Activated CD8-positive, alpha-beta T cell treated with anti-CD3 and anti-CD28 coated beads for 36 hours (primary cell): Measurements from ENCODE around the gene FAM83F. TPM values are rescaled to one million over a fixed set of nuclear protein-coding genes. Genes with fewer than 3 reads are reported as not detected.

Source experiments
- ATAC-seq: fragments of 200-7000 bp; cut with Tn5 transposase; one replicate; pipeline ENCODE4 v1.10.0; 2021; ENCODE audit warnings: mild to moderate bottlenecking, moderate library complexity
- CTCF ChIA-PET: fragments of 350-600 bp; sonication (Branson Sonifier 250); formaldehyde crosslinking; loops from one replicate; lab custom pipeline; 2021; ENCODE audit warnings: antibody characterized with exemption; lab: Charles Lee
- POLR2A ChIA-PET: fragments of 350-600 bp; sonication (Branson Sonifier 250); formaldehyde crosslinking; loops from one replicate; lab custom pipeline; 2021; ENCODE audit warnings: antibody characterized with exemption; lab: Charles Lee
- DNase-seq: peaks from one replicate; pipeline ENCODE4 v3.0.0-alpha.2; 2020
- H3K27ac Mint-ChIP-seq: one replicate; pipeline ENCODE4 v1.8.0; 2021; ENCODE audit warnings: mild to moderate bottlenecking, mixed read lengths
- H3K27me3 Mint-ChIP-seq: one replicate; pipeline ENCODE4 v1.8.0; 2021; ENCODE audit warnings: mixed read lengths
- H3K36me3 Mint-ChIP-seq: one replicate; pipeline ENCODE4 v1.8.0; 2021; ENCODE audit warnings: low read depth, mixed read lengths
- H3K4me1 Mint-ChIP-seq: one replicate; pipeline ENCODE4 v1.8.0; 2021; ENCODE audit warnings: low read depth, mixed read lengths
- H3K4me3 Mint-ChIP-seq: one replicate; pipeline ENCODE4 v1.8.0; 2021; ENCODE audit warnings: mild to moderate bottlenecking, moderate library complexity, mixed read lengths
- H3K9me3 Mint-ChIP-seq: one replicate; pipeline ENCODE4 v1.8.0; 2021; ENCODE audit warnings: mixed read lengths
- intact Hi-C: fragments of 100-400 bp; cut with micrococcal nuclease; formaldehyde crosslinking; loops from one replicate; pipeline ENCODE4 v1.10.0; 2022
- total RNA-seq, 2 experiments: library from RNA; stranded (reverse); gene quantifications; one replicate each; pipeline ENCODE4 v1.2.3, GENCODE V29; 2021
- TF ChIP-seq, protein P1 (sequence below): fragments of 200-600 bp; IDR thresholded peaks from one replicate; pipeline ENCODE4 v1.8.0; 2022; ENCODE audit warnings: antibody characterized with exemption, mild to moderate bottlenecking

The FAM83F gene
- total RNA-seq, 2 experiments from 2014 or later: 1.5 to 2.0 TPM

DNA sequence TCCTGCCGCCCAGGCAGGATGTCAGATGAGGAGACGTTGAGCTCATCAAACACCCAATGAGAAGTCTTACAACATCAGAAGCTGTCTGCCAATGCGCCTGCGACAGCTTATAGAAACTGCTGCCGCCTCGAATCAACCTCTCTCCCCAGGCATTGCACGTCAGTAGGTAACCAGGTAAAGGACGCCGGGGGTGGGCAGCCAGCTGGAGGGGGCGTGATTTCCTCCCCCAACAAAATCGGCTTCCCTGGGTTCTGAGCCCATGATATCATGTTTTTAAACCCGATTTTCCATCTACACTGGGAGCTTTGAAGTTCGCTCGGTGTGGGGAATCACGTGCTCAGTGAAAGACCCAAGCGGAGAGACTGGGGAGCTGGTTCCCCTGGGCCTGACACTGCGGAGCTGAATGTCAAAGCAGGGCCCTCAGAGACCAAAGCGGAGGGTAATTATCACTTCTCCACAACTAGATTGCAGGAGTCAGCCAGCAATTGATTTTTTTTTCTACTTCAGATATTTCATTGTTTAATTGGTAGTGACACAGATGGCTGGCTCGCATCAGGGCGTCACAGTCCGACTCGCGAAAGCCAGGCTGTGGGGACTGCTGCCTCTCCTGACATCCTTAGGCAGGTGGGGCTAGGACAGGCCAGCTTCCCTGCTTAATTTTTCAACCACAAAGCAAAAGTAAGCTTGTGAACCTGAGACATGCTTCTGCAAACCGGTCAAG lies 15.4 kb downstream of the FAM83F start:
- Mint-ChIP-seq H3K27ac (peak overlapping the region; percentile 85), H3K36me3 (no peaks in the 10 kb centered on the region), H3K4me3 (peak overlapping the region; percentile 39), H3K9me3 (no peaks in the 10 kb centered on the region), H3K27me3 (peaks cover 4% of the 10 kb centered on the region), H3K4me1 (peaks cover 20% of the 10 kb centered on the region)
- intact Hi-C loops: no loop called here
- DNase-seq (peak; percentile 72), ATAC-seq (peak; percentile 89)
- ChIA-PET CTCF (interaction anchor here (0.6 to 3.7 kb wide), 11 partner anchors 9 to 476 kb away, joined by 3 to 29 read pairs (median 6); partner anchors contain the start of gene FAM83F), POLR2A (interaction anchor here (0.6 to 2.3 kb wide), 8 partner anchors 10 to 192 kb away, joined by 3 to 7 read pairs (median 4); partner anchors contain the start of gene FAM83F)
- TF ChIP-seq, protein P1, sequence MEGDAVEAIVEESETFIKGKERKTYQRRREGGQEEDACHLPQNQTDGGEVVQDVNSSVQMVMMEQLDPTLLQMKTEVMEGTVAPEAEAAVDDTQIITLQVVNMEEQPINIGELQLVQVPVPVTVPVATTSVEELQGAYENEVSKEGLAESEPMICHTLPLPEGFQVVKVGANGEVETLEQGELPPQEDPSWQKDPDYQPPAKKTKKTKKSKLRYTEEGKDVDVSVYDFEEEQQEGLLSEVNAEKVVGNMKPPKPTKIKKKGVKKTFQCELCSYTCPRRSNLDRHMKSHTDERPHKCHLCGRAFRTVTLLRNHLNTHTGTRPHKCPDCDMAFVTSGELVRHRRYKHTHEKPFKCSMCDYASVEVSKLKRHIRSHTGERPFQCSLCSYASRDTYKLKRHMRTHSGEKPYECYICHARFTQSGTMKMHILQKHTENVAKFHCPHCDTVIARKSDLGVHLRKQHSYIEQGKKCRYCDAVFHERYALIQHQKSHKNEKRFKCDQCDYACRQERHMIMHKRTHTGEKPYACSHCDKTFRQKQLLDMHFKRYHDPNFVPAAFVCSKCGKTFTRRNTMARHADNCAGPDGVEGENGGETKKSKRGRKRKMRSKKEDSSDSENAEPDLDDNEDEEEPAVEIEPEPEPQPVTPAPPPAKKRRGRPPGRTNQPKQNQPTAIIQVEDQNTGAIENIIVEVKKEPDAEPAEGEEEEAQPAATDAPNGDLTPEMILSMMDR: no peak

DNA sequence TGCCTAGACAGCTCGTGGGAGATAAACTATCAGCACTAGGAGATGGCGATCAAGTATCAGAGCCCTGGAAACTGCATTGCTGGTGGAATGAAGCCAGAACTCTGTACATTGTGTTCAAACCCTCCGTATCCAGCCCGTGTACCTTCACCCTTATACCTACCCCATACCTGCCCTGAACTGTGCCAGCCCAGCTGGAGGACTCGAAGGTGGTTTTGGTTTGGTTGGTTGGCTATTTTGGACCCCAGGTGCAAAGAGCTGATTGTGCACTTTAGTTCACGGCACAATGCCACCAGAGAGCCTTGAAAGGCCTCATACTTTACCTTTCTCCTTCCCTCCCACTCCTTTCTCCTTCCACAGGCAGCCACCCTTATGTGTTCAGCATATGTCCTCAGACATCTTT lies 16.0 kb downstream of the FAM83F start:
- intact Hi-C loops: no loop called here
- ChIA-PET CTCF (interaction anchor here (1.0 to 3.7 kb wide), 7 partner anchors 11 to 476 kb away, joined by 4 to 29 read pairs (median 8); partner anchors contain the start of gene FAM83F), POLR2A (interaction anchor here (0.6 to 2.3 kb wide), 5 partner anchors 11 to 192 kb away, joined by 3 to 7 read pairs (median 4); partner anchors contain the start of gene FAM83F)
- H3K4me1 Mint-ChIP-seq: peaks cover 20% of the 10 kb centered on the region
- no peaks in the 10 kb centered on the region for H3K36me3 Mint-ChIP-seq
- no peak overlapping the region for H3K4me3 Mint-ChIP-seq
- ATAC-seq: no peak
- TF ChIP-seq, protein P1: no peak
- peaks cover 4% of the 10 kb centered on the region for H3K27me3 Mint-ChIP-seq
- DNase-seq: no peak
- no peaks in the 10 kb centered on the region for H3K9me3 Mint-ChIP-seq
- no peak overlapping the region for H3K27ac Mint-ChIP-seq

- no peak overlapping the region for H3K27ac Mint-ChIP-seq
- intact Hi-C loops: no loop called here
- no peaks in the 10 kb centered on the region for H3K27me3 Mint-ChIP-seq
- ATAC-seq: no peak
- peaks cover 6% of the 10 kb centered on the region for H3K4me1 Mint-ChIP-seq
- TF ChIP-seq, protein P1: no peak
- no peak for DNase-seq
- H3K9me3 Mint-ChIP-seq: no peaks in the 10 kb centered on the region
- CTCF ChIA-PET: no interaction called here
- no peak overlapping the region for H3K4me3 Mint-ChIP-seq
- H3K36me3 Mint-ChIP-seq: no peaks in the 10 kb centered on the region
- POLR2A ChIA-PET: no interaction called here
Measured at GRCh38 chr22:40014667-40015248, 20.0 kb downstream of the FAM83F start.

DNA sequence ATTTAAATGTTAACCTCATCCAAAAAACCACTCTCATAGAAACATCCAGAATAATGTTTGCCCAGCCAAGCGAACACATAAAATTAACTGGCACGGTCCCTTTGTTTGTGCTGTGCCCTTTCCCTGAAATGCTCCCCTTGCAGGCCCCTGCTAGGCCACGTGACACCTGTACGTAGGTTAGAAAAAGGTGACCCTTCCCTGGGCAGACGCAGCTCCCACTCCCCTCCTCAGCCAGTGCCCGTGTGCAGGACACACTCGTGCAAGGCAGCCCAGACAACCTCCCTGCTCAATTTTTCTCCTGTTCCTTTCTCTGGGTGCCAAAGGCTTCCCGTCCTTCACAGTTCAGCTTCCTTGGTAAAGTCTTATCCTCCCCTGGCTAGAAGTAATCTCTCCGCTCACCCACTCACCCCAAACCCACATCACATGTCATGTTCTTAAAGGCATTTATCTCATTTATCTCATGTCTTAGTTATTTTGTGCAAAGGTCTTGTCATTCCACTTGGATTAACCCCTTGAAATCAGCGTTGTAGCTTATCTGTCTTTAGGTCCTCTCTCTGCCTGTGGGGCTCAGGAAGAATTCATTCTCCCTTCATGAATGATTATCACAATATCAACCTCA lies 20.7 kb downstream of the FAM83F start:
- Mint-ChIP-seq H3K9me3 (no peaks in the 10 kb centered on the region), H3K27ac (no peak overlapping the region), H3K4me3 (no peak overlapping the region), H3K27me3 (no peaks in the 10 kb centered on the region), H3K36me3 (no peaks in the 10 kb centered on the region), H3K4me1 (no peaks in the 10 kb centered on the region)
- TF ChIP-seq, protein P1: no peak
- POLR2A ChIA-PET: interaction anchor here (0.6 kb wide), 1 partner anchor 79 kb away, joined by 3 read pairs; no protein-coding TSS in a partner anchor
- intact Hi-C loops: no loop called here
- CTCF ChIA-PET: interaction anchor here (1.1 kb wide), 1 partner anchor 9 kb away, joined by 4 read pairs; no protein-coding TSS in a partner anchor
- ATAC-seq: no peak
- DNase-seq: no peak
